ENCODE results near the gene JPT1.

Gene JPT1

DNA sequence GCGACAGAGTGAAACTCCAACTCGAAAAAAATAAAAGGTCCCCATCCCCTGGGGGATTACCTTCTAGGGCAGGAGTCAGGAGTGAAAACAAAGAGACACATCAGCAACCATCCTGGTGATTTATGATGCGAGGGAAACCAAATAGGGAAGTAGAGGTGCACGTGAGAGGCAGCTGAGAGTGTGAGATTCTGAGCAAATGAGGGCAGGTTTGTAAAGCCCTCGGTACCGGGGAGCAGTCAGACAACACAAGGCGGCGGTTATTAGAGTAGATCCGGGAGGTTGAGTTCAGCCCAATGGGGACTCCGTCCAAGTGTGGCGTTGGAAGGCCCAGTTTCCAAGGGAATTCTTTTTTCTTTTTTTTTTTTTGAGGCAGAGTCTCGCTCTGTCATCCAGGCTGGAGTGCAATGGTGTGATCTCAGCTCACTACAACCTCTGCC lies 51.9 kb downstream of the JPT1 start:
- DNase-seq = no peak

DNA sequence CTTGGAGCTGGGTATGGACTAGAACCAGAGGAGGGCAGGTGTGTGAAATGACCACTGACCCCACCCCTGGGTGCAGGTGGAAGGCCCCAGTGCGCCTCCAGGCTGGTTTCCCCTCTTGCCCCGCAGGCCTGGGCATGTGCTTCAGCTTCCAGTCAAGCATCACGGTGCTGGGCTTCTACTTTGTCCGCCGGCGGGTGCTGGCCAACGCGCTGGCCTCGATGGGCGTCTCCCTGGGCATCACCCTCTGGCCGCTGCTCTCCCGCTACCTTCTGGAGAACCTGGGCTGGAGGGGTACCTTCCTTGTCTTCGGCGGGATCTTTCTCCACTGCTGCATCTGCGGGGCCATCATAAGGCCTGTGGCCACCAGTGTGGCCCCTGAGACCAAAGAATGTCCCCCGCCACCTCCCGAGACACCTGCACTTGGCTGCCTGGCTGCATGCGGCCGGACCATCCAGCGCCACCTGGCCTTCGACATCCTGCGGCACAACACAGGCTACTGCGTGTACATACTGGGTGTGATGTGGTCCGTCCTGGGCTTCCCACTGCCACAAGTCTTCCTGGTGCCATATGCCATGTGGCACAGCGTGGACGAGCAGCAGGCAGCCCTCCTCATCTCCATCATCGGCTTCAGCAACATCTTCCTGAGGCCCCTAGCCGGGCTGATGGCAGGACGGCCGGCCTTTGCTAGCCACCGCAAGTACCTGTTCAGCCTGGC lies 54.3 kb downstream of the JPT1 start:
- DNase-seq = no peak

DNA sequence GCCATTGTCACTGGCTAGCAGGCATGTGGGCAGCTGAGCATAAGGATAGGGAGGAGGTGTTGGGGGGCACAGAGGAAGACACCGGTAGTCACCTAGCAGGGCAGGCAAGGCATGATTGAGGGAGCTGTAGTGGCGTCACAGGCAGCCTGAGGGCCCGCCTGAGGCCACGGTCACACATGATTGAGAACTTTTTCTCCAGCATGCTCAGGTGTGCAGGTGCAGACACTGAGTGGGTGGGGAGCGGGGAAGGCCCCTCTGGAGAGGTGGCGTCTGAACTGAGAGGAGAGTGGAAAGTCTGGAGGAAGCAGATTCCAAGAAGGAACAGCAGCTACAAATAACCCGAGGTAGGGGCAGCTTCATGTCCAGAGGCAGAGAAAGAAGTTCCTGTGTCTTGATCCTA lies 55.5 kb downstream of the JPT1 start:
- no peak for DNase-seq

DNA sequence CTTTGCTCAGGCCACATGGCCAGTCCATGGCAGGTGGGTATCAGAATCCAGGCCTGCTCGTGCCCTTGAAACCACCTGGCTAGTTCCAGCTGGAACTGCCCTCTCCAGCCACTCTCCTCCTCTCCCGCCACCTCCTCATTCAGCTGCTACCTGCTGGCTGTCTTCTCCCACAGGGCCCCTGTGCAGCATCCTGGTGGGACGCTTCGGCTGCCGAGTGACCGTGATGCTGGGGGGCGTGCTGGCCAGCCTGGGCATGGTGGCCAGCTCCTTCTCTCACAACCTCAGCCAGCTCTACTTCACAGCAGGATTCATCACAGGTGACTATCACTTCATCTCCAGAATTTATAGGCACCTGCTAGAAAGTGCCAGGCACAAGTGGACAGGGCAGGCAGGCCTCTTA lies 56.4 kb downstream of the JPT1 start:
- DNase-seq = no peak

DNA sequence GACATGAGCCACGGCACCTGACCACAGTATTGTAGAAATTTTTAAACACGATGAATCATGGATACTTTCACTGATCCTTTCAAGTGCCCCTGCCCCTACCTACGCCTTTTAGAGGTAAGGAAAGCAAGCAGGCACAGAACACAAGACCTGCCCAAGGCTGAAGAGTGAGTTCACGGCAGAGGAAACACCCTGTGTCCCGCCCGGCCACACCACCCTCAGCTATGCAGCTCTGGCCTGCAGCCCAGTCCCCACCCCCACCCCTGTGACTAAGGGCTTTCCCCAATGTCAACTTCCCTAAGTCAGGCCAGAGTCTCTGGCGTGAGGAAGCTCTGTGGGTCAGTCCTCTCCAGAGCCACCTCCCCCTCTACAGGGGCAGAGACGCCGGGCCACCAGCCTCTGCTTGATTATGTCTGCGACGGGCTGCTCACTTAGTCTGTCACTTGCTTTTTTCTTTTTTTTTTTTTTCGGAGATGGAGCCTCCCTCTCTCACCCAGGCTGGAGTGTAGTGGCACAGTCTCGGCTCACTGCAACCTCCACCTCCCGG lies 58.2 kb downstream of the JPT1 start:
- DNase-seq = peak; percentile 59

DNA sequence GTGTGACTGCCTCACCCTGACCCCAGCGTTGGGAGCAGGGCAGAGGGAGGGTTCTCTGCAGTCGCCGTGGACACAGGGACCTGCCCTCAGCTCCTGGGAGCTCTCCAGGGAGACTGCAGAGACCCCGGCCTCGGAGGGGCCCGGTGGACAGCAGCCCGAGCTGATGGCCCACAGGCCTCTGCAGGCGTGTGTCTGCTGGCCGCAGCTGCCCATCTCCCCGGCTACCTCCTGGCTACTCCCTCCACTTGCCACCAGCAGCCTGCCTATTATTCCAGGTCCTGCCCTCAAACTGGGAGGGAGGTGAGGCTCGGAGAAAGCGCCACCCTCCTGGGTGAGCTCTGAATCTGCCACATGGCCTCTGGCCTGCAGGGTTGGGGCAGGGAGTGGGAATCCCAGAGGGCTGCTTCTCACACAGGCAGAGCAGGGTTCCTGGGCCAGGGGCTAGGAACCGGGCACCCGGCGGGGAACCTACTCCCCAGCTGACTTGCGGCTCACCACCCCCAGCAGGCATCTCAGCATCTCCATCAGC lies 59.4 kb downstream of the JPT1 start:
- no peak for DNase-seq

DNA sequence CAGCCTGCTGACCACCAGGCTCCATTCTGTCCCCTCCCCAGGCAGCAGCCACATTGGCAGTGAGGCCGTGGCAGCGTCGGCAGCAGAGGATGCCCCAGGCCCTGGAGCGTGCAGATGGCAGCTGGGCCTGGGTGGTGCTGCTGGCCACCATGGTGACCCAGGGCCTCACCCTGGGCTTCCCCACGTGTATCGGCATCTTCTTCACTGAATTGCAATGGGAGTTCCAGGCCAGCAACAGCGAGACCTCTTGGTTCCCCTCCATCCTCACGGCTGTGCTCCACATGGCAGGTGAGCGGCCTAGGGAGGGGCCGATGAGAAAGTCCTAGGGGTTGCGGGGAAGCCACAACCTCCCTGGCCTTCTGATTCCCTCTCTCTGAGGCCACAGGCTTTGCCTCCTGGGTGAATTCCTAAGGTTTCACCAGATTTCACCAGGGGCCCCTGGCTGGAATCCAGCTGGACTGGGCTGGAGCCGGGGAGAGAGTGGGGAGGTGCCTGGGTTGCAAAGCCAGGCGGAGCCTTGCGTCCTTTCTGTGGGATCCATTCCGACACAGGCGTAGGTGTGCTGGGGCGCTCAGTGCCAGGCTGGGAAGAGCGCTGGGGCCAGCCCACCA lies 60.7 kb downstream of the JPT1 start:
- no peak for DNase-seq

DNA sequence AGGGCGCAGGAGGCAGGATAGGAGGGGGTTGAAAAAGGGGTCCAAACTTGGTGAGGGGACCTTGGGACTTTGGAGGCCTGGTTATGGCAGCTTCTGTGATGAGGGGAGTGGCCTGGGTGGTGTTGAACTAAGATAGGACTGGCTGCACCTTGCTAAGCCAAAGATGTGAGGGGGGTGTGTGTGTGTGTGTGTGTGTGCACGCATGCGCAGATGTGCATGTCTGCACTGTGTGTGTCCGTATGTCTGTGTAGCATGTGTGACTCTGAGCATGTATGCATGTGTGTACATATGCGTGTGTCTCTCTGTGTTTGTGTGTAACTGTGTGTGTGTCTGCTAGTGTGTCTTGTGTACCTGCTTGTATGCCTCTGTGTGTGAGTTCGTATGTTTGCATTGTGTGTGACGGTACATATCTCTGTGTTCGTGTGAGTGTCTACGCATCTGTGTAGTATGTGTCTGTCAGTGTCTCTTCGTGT lies 62.4 kb downstream of the JPT1 start:
- DNase-seq = no peak

DNA sequence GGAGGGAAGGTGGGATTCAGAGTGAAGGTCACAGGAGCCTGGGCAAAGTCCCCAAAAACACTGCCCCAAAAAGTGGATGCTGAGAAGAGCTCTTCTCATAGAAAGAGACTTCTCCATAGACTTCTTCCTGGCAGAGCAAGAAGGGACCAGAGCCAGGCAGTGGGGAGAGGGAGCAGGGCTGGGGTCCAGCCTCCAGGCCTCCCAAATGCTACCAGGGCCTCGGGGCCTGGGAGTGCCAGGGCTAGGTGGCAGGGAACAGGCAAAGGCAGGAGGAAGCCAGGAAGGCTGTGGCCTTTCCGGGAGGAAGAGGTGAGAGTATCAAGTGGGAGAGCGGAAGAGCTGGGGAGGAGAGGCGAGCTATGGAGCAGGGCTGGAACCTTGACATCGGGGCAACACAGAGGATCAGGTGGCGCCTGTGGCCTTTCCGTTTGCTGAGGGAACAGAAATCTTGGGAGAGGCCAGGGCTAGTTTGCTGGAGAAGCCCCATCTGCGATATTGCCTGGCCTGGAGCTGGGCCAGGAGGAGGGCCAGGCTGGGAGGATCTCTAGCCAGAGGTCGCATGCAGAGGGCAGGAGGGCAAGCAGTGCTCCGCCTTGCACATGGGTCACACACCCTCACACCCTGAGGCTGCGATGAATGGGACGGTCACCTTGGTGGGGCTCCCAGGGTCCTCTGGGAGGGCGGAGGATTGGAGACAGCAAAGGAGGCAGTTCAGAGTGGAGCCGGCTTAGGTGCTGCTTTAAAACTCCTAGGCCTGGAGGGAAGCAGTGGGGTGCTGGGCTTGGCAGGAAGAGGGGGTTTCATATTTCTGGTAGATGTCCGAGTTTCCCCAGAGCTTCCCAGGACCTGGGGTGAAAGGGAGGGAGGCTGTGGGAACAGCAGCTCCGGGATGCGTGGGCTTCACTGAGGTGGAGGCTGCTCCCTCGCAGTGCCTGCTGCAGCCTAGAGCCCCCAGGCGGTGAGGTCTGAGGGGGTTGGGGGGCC lies 63.1 kb downstream of the JPT1 start:
- no peak for DNase-seq

DNA sequence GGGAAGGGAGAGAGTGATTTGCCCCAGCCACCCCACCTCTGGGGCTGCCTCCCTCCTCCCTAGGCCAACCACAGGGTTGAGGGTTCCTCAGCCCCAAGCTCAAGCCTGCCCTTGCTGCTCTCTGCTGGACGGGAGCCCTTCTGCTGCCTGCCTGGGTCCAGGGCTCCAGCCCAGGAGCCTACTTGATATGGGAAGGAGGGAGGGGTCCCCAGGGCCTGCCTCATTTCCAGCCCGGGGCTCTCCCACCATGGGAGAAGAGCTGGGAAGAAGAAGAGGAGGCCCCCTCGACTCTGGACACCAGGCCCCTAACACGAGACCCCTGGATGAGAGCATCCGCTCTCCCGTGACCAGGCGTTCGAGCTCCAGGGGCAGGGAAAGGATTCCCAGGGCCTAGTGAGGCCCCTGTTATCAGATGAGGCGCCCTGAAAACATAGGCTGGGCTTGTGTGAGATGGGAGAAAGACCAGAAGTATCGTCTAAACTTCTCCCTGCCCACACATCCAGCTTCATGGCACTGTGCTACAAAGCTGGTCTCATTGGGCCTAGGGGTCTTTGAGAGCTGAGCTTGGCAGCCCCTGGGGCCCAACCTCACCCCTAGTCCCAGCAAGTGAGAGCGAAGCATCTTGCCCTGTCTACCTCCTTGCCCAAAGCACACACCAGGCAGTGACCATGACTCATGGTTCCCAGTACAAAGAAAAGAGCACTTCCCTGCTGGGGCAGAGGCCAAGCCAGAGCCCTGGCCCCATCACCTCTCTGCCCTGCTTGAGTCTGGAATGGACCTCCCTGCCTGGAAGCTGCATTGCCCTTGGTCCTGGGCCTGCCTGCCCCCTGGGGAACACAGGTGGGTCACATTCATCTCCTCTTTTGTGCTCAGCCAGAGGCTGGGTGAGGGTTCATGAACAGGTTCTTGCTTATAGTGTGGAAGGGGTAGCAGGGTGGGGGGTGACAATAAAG lies 65.6 kb downstream of the JPT1 start:
- DNase-seq = no peak

DNA sequence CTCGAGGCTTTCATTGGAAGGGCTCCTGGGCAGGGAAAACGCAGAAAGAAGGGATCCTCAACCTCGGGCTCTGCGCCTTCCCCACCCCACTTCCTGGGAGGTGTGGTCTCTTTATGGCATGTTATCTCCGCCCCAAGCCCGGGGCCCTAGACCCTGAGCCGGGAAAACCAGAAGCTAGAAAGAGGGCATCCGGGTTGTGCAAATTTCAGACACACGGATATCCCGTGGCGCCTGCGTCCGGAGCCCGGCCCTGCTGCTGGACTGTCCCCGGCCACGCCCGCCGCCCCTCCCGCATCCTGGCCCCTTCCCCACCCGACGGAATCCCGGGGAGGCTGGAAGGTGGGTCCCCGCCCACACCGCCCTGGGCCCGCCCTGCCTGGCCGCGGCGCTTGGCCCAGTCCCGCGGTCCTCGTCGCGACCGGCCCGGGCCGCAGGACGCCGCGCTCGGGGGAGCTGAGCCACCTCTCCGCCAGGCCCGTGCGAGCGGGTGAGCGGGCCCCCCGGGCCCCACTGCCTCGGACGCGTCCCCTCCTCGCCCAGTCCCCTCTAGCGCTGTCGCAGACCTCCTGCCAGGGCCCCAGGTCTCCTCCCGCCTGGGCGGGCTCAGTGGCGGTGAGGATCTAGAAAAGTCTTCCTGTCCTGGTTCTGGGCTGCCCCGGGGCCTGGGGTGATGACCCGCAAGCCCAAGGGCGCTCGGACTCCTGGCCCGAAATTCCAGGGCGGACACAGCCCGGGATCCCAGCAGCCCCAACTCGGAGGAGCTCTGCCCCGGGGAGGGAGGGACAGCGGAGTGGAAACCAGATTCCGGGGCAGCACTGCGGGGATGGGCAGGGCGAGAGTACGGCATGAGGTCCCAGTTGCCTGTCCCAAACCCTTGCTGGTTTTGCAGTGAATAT lies 66.5 kb downstream of the JPT1 start, which contains the start of gene SLC16A5:
SLC16A5 (plus strand) TSS at position 397 of the 896 bp plus-strand sequence. CDS start 5,683 bp downstream, outside the sequence.
- peak; percentile 83 for DNase-seq

DNA sequence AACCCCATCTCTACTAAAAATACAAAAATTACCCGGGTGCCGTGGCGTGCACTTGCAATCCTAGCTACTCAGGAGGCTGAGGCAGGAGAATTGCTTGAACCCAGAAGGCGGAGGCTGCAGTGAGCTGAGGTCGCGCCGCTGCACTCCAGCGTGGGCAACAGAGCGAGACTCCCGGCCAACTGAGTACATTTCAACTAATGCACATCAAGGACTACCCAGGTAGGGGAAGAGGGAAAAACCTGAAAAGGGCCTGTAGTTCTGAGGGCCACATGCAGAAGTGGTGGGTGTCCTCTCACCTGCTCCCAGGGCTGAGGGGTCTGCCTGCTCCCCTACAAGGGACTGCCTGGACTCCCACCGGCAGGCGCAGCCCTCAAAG lies 67.1 kb downstream of the JPT1 start:
- no peak for DNase-seq

DNA sequence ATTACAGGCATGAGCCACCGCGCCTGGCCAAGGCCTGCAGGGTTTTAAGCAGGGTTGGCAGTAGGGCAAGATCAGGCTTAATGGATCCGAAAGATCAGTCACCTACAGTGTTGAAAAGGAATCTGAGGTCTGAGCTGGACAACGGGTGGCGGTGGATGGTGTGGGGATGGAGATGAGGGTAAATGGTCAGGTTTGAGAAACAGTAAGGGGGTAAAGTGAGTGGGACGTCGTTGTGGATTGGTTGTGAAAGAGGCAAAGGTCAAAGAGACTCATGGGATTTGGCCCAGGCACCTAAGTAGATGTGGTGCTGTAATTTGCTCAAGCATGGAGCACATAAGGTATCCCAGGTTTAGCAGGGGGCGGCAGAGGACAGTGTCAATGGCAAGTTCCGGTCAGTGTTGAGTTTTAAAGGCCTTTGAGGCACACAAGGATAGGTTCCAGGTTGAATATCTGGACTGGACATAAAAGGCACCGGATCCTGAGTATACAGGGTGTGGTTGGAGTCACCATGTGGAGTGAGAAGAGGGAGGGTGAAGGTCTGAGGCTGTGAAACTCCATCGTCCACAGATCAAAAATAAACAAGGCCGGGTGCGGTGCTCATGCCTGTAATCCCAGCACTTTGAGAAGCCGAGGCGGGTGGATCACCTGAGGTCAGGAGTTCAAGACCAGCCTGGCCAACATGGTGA lies 67.7 kb downstream of the JPT1 start:
- no peak for DNase-seq
